ENCODE data around the gene EXOSC6.
"Not testable (repeated sequence)": the region's sequence is repeated elsewhere in the genome, so short reads cannot be mapped to it uniquely, and the experiment has no call there.

The EXOSC6 gene

GRCh38 chr16:70255574-70255973 lies 3.8 kb upstream of the EXOSC6 start:
- in situ Hi-C loops (cut with MboI; ENCODE audit: low sequenced_read_pairs): no loop called here

- in situ Hi-C loops (cut with MboI; ENCODE audit: low sequenced_read_pairs): no loop called here
Observed at GRCh38 chr16:70254965-70255286, 3.2 kb upstream of the EXOSC6 start.

- in situ Hi-C loops (cut with MboI; ENCODE audit: low sequenced_read_pairs): no loop called here
Observed at GRCh38 chr16:70254180-70254964, 2.6 kb upstream of the EXOSC6 start.

GRCh38 chr16:70253291-70254106 lies 1.8 kb upstream of the EXOSC6 start:
- in situ Hi-C loops (cut with MboI; ENCODE audit: low sequenced_read_pairs): no loop called here

GRCh38 chr16:70252355-70252988 lies 732 bp upstream of the EXOSC6 start:
- in situ Hi-C loops (cut with MboI; ENCODE audit: low sequenced_read_pairs): no loop called here

GRCh38 chr16:70250748-70251628 lies 752 bp downstream of the EXOSC6 start:
- in situ Hi-C loops (cut with MboI; ENCODE audit: low sequenced_read_pairs): no loop called here

GRCh38 chr16:70249697-70250096 lies 2.0 kb downstream of the EXOSC6 start:
- in situ Hi-C loops (cut with MboI; ENCODE audit: low sequenced_read_pairs): not testable (repeated sequence)

GRCh38 chr16:70238773-70239172 lies 13.0 kb downstream of the EXOSC6 start:
- in situ Hi-C loops (cut with MboI; ENCODE audit: low sequenced_read_pairs): not testable (repeated sequence)

GRCh38 chr16:70231831-70232230 lies 19.9 kb downstream of the EXOSC6 start:
- in situ Hi-C loops (cut with MboI; ENCODE audit: low sequenced_read_pairs): not testable (repeated sequence)

GRCh38 chr16:70226024-70226423 lies 25.7 kb downstream of the EXOSC6 start:
- in situ Hi-C loops (cut with MboI; ENCODE audit: low sequenced_read_pairs): not testable (repeated sequence)

GRCh38 chr16:70225430-70225829 lies 26.3 kb downstream of the EXOSC6 start:
- in situ Hi-C loops (cut with MboI; ENCODE audit: low sequenced_read_pairs): not testable (repeated sequence)

- in situ Hi-C loops (cut with MboI; ENCODE audit: low sequenced_read_pairs): not testable (repeated sequence)
Observed at GRCh38 chr16:70224645-70225044, 27.1 kb downstream of the EXOSC6 start.

GRCh38 chr16:70223971-70224513 lies 27.7 kb downstream of the EXOSC6 start:
- in situ Hi-C loops (cut with MboI; ENCODE audit: low sequenced_read_pairs): not testable (repeated sequence)

GRCh38 chr16:70223216-70223615 lies 28.5 kb downstream of the EXOSC6 start:
- in situ Hi-C loops (cut with MboI; ENCODE audit: low sequenced_read_pairs): not testable (repeated sequence)

GRCh38 chr16:70222574-70222973 lies 29.2 kb downstream of the EXOSC6 start:
- in situ Hi-C loops (cut with MboI; ENCODE audit: low sequenced_read_pairs): not testable (repeated sequence)

GRCh38 chr16:70218586-70218985 lies 33.2 kb downstream of the EXOSC6 start:
- in situ Hi-C loops (cut with MboI; ENCODE audit: low sequenced_read_pairs): not testable (repeated sequence)

GRCh38 chr16:70206382-70206781 lies 45.4 kb downstream of the EXOSC6 start:
- in situ Hi-C loops (cut with MboI; ENCODE audit: low sequenced_read_pairs): not testable (repeated sequence)

GRCh38 chr16:70204668-70205405 lies 46.9 kb downstream of the EXOSC6 start:
- in situ Hi-C loops (cut with MboI; ENCODE audit: low sequenced_read_pairs): not testable (repeated sequence)

- in situ Hi-C loops (cut with MboI; ENCODE audit: low sequenced_read_pairs): not testable (repeated sequence)
Observed at GRCh38 chr16:70204010-70204409, 47.7 kb downstream of the EXOSC6 start.

- in situ Hi-C loops (cut with MboI; ENCODE audit: low sequenced_read_pairs): not testable (repeated sequence)
Observed at GRCh38 chr16:70203508-70203907, 48.2 kb downstream of the EXOSC6 start.

Measured in HL-60/S4 treated with retinoic acid at 250 ng/mL for 4 days and 3 days (cell line).